Fibroblast of gingiva (primary cell): ENCODE measurements around the gene EHD3.

Experiments used
- DNase-seq: peaks from one replicate; pipeline ENCODE4 v3.0.0-alpha.2; 2011; ENCODE audit warnings: low read depth

The EHD3 gene

DNA sequence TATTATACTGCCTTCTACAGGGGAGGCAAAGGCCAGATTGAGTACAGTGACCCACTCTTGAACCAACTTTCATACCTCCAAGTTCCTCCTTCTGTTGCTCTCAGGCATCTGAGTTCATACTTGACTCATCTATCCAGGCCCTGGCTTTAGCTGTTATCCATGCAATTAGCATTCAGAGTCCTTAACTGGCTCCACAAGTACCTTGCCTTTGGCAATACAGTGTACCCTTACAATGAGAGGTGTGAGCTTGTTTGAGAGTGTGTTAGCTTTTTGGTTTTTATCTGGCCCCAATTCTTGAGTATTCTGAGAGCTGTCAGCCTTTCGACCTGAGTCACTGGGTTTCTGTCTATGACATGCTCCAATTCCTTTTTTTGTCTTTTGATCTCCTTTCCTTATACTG lies 60.2 kb downstream of the EHD3 start:
- DNase-seq, result no peak

DNA sequence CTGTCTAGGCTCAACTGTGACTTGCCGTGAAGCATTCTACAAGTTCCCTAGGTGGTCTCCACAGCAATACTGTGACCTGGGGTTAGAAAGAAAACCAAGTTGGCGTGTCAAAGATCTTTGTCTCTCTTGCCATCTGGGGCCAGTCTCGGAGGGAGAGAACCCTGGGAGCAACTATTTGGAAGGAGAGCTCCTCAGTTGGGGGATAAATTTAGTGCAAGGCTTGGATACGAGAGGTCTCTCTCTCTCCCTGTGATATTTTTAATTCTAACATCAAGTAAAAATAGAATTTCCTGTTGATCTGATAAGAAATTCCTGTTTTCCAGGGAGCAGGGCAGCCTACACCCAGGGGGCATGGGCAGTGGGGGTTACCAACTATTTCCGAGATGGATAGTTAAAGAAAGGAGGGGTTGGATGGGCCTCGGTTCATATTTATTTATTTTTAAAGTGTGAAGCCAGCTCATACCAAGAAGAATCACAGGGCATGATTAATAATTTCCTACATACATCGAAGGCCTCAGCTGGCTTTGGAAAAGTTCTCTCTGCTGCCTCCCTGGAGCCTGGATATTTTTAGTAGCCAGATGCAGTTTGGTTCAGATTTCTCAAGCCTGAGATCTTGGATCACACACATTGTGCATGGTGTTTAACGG lies 62.8 kb downstream of the EHD3 start:
- peak; percentile 72 for DNase-seq

DNA sequence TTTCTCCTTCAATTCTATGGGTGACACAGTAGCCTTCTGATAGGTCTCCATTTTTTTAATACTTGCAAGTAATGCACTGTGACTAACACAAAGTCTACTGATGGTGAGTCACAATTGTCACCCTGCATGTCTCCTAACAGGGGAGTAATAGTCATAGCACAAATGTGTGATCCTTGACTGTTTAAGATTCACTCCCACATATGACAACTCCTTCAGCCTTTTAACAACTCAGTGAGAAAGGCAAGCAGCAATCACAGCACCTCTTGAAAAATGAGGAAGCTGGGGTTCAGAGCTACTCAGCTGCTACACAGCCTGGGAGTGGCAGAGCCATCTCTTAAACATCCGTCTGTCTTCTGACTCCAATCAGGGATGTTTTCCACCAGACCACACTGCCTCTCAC lies 63.8 kb downstream of the EHD3 start:
- DNase-seq, result no peak

DNA sequence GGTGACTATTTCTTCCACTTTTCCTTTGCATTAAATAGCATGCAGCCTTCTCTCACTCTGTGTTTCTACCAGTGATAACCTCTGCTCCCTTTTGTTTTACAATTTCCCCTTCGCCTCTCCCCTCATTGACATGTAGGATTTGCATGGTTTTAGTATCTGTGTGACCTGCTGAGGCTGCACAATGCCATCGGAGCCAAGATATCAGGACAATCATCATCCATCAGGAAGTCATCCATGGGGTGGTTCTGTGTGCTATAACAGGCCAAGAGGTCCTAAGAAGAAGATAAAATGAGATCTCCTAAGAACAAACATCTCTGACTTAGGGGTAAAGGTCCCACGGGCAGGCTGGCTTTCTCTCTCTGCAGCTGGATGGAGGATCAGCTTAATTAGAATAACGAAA lies 65.6 kb downstream of the EHD3 start:
- DNase-seq, result no peak

DNA sequence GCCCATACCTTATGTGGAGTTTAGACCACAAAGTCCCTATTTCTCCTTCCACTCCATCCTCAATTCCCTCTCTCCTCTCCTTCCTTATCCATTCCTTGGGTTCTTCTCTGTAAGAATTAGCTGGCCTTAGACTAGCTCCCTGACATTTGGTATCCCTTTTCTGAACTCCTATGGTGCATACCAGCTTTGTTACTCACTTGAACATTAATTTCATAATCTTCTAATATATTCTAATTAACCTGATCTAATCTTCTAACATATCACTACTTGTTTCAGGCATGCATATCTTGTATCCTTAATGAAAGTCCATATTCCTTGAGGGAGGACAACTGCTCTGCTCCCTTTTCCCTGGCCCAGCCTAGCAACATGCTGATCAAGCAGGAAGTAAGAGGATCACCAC lies 66.4 kb downstream of the EHD3 start:
- no peak for DNase-seq

DNA sequence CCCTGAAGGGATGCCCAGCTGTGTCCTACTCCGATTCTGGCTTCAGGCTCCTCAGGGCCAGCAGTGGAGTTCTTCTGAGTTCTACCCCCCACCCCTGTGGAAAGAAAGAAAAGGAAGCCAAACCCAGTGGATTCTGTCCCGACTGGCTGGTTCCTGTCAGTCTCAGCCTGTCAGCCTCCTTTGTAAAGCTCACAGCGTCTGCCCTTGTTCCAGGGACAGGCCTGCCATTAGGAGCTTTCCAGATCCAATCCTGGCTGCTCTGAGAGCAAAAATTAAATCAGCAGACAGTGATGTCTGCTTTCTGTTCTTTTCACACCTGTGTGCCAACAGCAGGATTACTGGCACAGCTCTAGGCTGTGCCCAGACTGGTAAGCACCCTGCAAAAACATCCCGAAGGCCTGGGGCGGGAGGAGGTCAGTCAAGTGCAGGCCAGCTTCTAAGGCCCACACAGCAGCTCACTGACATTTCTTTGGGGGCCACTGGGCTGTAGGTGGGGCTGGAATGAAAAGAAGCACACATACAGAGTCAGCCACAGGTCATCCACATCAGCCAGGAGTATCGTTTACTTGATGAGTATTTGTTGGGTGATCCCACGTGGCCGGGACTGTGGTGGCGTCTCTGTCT lies 69.1 kb downstream of the EHD3 start:
- DNase-seq, result no peak

DNA sequence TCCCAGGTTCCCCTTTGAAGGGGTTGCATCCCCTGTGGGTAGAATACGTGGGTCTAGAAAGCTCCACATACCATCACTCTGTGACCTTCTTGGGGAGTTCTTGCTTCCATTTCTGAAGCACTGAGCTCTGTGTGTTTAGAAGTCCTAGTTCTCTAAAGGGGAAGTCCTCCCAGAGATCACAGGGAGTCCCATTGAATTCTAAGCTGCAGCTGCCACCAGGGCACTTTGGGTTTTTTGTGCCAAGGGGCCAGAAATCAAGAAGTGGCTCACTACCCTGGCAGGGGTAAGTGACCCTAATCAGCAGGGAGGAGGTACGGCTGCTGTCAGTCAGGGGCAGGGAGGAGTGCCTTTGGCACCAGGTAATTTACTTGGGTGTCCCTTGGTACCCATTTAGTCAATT lies 70.9 kb downstream of the EHD3 start:
- DNase-seq, result no peak

DNA sequence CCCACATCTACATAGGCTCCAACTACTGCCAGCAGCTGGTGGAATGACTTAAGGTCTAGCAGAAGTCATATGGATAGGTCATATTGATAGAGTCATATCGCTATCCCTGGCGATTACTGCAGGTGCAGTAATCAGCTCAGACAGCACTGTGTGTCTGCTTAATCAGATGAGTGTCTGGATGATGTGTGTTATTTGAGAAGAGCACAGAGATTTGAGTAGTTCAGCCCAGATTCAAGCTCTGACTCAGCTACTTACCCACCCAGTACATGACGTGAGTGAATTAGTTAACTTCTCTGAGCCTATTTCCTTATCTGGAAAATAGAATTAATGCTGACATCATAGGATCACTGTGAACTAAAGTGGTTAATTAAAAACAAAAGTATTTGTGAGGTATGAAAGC lies 78.9 kb downstream of the EHD3 start:
- DNase-seq, result peak; percentile 69

DNA sequence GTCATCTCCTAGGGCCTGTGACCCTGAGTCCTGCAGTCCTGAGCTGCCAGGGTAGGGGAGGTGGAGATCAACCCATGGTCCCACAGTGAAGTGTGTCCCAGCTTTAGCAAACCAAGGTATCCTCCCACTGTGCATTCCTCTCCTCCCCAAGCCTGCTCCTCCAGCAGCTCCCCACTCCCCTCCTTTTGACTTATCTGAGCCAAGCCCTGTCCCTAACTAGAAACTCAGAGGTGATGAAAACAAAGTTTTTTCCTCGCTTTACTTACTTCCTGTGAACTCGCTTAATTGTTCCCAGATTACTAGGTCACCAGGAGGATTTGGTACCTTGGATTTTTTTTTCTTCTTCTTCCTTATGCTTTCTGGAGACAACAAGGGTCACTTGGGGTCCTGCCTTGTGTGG lies 80.8 kb downstream of the EHD3 start:
- peak; percentile 29 for DNase-seq

DNA sequence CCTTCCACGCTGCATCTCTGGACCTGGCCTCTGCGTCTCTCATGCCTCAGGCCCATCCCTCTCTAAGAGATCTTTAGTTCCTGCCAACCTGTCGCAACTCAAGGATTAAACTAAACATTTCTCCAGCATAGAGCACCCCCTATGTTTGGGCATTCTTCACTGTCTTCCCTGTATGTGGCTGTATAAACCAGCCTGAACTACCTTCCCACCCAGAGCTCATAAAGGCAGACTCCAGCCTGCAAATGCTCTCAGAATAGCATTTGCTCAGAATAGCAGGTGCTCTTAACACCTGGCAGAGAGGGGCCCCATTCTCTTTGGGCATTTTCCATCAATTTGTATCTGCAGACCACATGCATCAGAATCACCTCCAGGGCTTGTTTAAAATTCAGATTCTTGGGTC lies 83.4 kb downstream of the EHD3 start:
- no peak for DNase-seq

DNA sequence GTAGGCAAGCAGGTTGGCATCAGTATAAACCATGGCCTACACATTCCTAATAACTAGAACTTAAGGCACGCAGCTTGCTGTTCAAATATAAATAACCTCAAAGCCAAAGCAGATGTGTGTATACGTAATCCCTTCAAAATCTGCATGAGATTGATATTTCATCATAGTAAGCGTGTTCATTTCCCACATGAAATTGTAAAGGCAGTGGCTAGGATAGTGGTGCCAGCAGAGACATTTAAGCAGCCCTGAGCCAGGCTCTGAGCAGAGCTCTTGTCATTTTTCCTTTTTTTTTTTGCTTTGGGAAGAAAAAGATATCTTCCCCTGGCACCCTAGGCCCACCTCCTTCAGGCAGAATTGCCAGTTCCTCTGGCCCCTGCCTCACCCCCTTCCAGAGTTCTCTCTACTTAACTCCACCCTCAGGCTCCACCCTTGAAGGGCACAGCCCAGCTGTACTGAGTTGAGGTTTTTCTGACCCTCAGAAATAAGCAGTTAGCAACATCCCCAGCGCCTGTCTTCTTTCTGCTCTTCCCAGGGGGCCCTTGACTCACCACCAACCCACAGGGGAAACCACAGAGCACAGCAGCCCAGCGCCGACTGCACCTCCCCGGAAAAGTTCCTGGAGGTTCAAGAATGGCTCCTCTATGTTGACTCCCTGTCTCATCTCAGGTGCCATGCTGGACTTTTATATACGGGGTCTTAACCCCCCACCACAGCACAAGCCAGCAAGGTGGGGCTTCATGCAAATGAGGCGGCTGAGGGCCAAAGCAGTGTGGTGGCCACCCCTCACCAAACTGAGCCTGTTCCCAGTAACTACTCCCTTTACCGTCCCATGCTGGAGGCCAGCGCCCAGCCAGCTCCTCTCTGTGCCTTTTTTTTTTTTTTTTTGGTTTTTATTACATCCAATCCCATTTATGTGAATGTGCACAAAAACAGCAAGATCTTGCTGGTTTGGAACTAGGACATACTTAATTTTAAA lies 84.7 kb downstream of the EHD3 start:
- DNase-seq, result peak; percentile 96
